OCI-LY1 (cell line): ENCODE measurements around the gene NT5M.
"Not testable (repeated sequence)": the region's sequence is repeated elsewhere in the genome, so short reads cannot be mapped to it uniquely, and the experiment has no call there.

Experiments
- H2AFZ ChIP-seq: fragments of 200-600 bp; sonication (generic), shearing (Covaris generic); 2 replicates; pipeline ENCODE4 v1.6.0; 2014; ENCODE audit warnings: antibody characterized with exemption, mild to moderate bottlenecking, low read length
- H3F3A ChIP-seq: fragments of 200-600 bp; sonication (generic), shearing (Covaris generic); 2 replicates; pipeline ENCODE4 v1.6.0; 2014; ENCODE audit warnings: mild to moderate bottlenecking, antibody characterized with exemption, low read length, moderate library complexity; ENCODE audit not compliant: insufficient read depth
- H3K27ac ChIP-seq: fragments of 200-600 bp; sonication (generic); 2 replicates; pipeline ENCODE4 v1.5.1; 2014; ENCODE audit warnings: low read length, mixed run types, mild to moderate bottlenecking, low read depth; ENCODE audit not compliant: poor library complexity, severe bottlenecking
- H3K27me3 ChIP-seq: fragments of 200-600 bp; sonication (generic); 2 replicates; pipeline ENCODE4 v1.6.0; 2014; ENCODE audit warnings: antibody characterized with exemption, mild to moderate bottlenecking, low read length, moderate library complexity; ENCODE audit not compliant: insufficient read depth
- H3K36me3 ChIP-seq: fragments of 200-600 bp; sonication (generic); 2 replicates; pipeline ENCODE4 v1.6.1; 2014; ENCODE audit warnings: mild to moderate bottlenecking, antibody characterized with exemption, low read length, moderate library complexity, mixed read lengths; ENCODE audit not compliant: insufficient read depth
- H3K4me1 ChIP-seq: fragments of 200-600 bp; sonication (generic); 2 replicates; pipeline ENCODE4 v1.5.1; 2014; ENCODE audit warnings: mild to moderate bottlenecking, low read length, moderate library complexity; ENCODE audit not compliant: insufficient read depth, severe bottlenecking
- H3K4me2 ChIP-seq: fragments of 200-600 bp; sonication (generic), shearing (Covaris generic); 2 replicates; pipeline ENCODE4 v1.6.1; 2014; ENCODE audit warnings: low read length
- H3K4me3 ChIP-seq: fragments of 200-600 bp; sonication (generic); 2 replicates; pipeline ENCODE4 v1.5.1; 2014; ENCODE audit warnings: low read length, low read depth, mild to moderate bottlenecking, mixed read lengths; ENCODE audit not compliant: poor library complexity, severe bottlenecking
- H3K79me2 ChIP-seq: fragments of 200-600 bp; shearing (Covaris generic); 2 replicates; pipeline ENCODE4 v1.6.1; 2016; ENCODE audit warnings: mixed run types, low read length, mixed read lengths; ENCODE audit not compliant: insufficient read depth
- H3K9ac ChIP-seq: fragments of 200-600 bp; sonication (generic), shearing (Covaris generic); 2 replicates; pipeline ENCODE4 v1.6.1; 2014; ENCODE audit warnings: mild to moderate bottlenecking, low read length, mixed read lengths
- H3K9me2 ChIP-seq: fragments of 200-600 bp; sonication (generic), shearing (Covaris generic); 2 replicates; pipeline ENCODE4 v1.6.1; 2014; ENCODE audit warnings: low read depth, mild to moderate bottlenecking, low read length, mixed read lengths
- H3K9me3 ChIP-seq: fragments of 200-600 bp; shearing (Covaris generic); 2 replicates; pipeline ENCODE4 v1.6.1; 2014; ENCODE audit warnings: low read length, mixed read lengths
- H4K20me1 ChIP-seq: fragments of 200-600 bp; sonication (generic), shearing (Covaris generic); 2 replicates; pipeline ENCODE4 v1.6.0; 2016; ENCODE audit warnings: mild to moderate bottlenecking, low read length; ENCODE audit not compliant: insufficient read depth
- EZH2 ChIP-seq: fragments of 200-600 bp; sonication (generic), shearing (Covaris generic); IDR thresholded peaks from 2 replicates; pipeline ENCODE4 v1.8.0; 2017; ENCODE audit warnings: borderline replicate concordance, mixed run types, mild to moderate bottlenecking, antibody characterized with exemption, low read length, moderate library complexity, mixed read lengths
- TF ChIP-seq, protein P1 (sequence below): fragments of 200-600 bp; sonication (generic), shearing (Covaris generic); IDR thresholded peaks from 2 replicates; pipeline ENCODE4 v1.5.1; 2017; ENCODE audit warnings: mild to moderate bottlenecking, antibody characterized with exemption, low read length, moderate library complexity, mixed read lengths

Gene NT5M

DNA sequence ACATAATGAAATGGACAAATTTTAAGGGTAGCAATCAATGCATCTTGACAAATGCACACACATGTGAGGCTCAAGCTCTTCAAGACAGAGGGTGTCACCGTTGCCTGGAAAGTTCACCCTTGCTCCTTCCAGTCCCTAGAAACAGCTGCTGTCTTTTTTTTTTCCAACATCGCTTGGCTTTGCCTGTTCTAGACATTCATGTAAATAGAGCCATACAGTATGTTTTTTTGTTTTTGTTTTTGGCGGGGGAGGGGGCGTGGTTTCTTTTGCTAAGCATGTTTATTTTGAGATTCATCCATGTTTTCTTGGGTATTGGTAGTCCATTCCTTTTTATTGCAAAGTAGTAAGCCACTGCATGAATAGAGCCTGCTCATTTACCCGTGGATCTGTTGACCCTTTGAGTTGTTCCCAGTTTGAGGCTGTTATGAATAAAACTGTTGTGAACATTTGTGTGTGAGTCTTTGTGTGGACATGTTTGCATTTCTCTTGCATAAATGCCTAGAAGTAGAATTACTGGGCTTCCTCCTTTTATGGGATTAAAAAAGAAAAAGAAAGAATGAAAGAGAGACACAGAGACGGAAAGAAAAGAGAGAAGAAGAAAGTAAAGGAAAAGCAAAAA, 78.4 kb downstream of the NT5M start:
- no peaks in the 10 kb centered on the region for H3K36me3 ChIP-seq
- H3K27ac ChIP-seq = no peak overlapping the region
- no peaks in the 10 kb centered on the region for H3K79me2 ChIP-seq
- H3K9me3 ChIP-seq = no peaks in the 10 kb centered on the region
- H4K20me1 ChIP-seq = no peaks in the 10 kb centered on the region
- peaks cover 9% of the 10 kb centered on the region; the same call in 1 of the 2 replicates for H3K27me3 ChIP-seq
- no peak overlapping the region for H3K4me2 ChIP-seq
- no peaks in the 10 kb centered on the region for H3K9me2 ChIP-seq
- H2AFZ ChIP-seq = no peak overlapping the region
- no peak overlapping the region for H3K9ac ChIP-seq
- H3K4me3 ChIP-seq = no peak overlapping the region
- no peaks in the 10 kb centered on the region for H3F3A ChIP-seq
- TF ChIP-seq, protein P1, sequence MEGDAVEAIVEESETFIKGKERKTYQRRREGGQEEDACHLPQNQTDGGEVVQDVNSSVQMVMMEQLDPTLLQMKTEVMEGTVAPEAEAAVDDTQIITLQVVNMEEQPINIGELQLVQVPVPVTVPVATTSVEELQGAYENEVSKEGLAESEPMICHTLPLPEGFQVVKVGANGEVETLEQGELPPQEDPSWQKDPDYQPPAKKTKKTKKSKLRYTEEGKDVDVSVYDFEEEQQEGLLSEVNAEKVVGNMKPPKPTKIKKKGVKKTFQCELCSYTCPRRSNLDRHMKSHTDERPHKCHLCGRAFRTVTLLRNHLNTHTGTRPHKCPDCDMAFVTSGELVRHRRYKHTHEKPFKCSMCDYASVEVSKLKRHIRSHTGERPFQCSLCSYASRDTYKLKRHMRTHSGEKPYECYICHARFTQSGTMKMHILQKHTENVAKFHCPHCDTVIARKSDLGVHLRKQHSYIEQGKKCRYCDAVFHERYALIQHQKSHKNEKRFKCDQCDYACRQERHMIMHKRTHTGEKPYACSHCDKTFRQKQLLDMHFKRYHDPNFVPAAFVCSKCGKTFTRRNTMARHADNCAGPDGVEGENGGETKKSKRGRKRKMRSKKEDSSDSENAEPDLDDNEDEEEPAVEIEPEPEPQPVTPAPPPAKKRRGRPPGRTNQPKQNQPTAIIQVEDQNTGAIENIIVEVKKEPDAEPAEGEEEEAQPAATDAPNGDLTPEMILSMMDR = no peak
- TF ChIP-seq EZH2 = no peak
- no peaks in the 10 kb centered on the region for H3K4me1 ChIP-seq

DNA sequence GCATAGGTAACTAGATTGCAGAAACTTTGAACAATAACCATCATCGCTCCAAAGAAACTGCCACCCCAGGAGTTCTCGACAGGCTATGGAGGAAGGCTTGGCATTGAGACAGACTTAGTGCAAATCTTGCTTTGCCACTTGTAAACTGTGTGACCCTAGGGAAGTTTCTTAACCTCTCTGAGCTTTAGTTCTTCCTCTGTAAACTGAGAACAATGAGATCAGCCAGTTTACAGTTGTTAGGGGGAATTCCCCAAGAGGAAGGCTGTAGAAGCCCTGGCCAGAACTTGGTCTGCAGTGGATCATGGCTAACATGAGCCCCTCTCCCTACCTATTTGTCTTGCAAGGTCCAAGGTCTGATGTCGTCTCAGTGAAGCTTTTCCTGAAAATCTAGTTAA, 78.9 kb downstream of the NT5M start:
- Histone ChIP-seq H3K9me3 (no peaks in the 10 kb centered on the region), H3K36me3 (no peaks in the 10 kb centered on the region), H3K4me1 (no peaks in the 10 kb centered on the region), H2AFZ (no peak overlapping the region), H3F3A (no peaks in the 10 kb centered on the region), H3K9ac (no peak overlapping the region), H3K9me2 (no peaks in the 10 kb centered on the region), H3K4me3 (no peak overlapping the region), H3K79me2 (no peaks in the 10 kb centered on the region), H3K27me3 (peaks cover 9% of the 10 kb centered on the region; the same call in 1 of the 2 replicates), H3K4me2 (no peak overlapping the region), H3K27ac (no peak overlapping the region), H4K20me1 (no peaks in the 10 kb centered on the region)
- TF ChIP-seq, protein P1 = no peak
- TF ChIP-seq EZH2 = no peak

DNA sequence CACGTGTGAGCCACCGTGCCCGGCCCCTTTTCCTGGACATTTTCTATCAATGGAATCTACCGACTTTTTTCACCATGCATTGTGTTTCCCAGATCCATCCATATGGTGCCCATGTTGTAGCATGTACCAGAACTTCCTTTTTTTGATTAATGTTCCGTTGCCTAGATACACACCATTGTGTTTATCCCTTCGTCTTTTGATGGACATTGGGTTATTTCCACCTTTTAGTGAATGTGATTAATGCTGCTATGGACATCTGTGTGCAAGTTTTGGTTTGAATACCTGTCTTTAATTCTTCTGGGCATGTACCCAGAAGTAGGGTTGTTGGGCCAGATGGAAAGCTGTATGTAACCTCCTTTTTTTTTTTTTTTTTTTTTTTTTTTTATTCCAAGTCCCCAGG, 79.8 kb downstream of the NT5M start:
- no peak overlapping the region for H3K27ac ChIP-seq
- no peak overlapping the region for H3K9ac ChIP-seq
- H4K20me1 ChIP-seq = no peaks in the 10 kb centered on the region
- no peak for TF ChIP-seq EZH2
- TF ChIP-seq, protein P1 = no peak
- H3K4me1 ChIP-seq = no peaks in the 10 kb centered on the region
- no peaks in the 10 kb centered on the region for H3F3A ChIP-seq
- no peaks in the 10 kb centered on the region for H3K9me2 ChIP-seq
- no peaks in the 10 kb centered on the region for H3K79me2 ChIP-seq
- H2AFZ ChIP-seq = no peak overlapping the region
- H3K36me3 ChIP-seq = no peaks in the 10 kb centered on the region
- H3K4me2 ChIP-seq = no peak overlapping the region
- peaks cover 16% of the 10 kb centered on the region for H3K27me3 ChIP-seq
- no peak overlapping the region for H3K4me3 ChIP-seq
- H3K9me3 ChIP-seq = no peaks in the 10 kb centered on the region

DNA sequence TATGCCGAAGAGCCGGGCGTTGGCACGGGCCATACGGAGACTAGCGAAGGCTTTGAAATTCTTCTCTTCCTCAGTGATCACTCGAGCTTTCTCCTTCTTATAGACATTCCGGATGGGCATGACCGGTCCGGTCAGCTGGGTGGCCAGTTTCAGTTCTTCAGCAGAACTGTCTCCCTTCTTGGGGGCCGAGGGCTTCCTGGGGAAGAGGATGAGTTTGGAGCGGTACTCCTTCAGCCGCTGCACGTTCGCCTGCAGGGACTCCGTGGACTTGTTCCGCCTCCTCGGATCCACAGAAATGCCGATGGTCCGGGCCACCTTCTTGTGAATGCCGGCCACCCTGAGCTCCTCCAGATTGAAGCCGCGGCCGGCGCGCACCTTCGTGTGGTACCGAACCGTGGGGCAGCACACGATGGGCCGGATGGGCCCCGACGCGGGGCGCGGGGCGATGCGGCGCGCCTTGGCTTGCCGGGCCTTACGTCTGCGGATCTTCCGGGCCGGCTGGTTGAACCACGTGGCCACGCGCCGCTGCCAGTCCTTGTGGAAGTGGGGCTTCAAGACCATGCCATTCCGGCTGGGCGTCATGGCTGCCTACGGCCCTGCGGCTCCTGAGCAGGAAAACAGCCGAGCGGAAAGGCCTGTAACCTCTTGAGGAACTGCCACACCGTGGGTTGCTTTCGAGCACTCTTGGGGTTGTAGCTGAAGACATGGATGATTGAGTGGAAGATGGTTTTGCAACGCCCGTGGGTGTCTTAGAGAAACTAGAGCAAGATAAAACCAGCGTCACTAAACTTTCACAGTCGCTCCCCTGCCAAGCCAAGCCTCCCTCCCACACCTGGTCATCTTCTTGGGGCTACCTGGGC, 80.5 kb downstream of the NT5M start:
- not testable (repeated sequence) for H3K27ac ChIP-seq, H2AFZ ChIP-seq, H3K4me1 ChIP-seq, H3K9me3 ChIP-seq, H3K4me3 ChIP-seq, H3F3A ChIP-seq, H3K9ac ChIP-seq, H3K36me3 ChIP-seq, H3K79me2 ChIP-seq, H3K9me2 ChIP-seq, H3K4me2 ChIP-seq, H4K20me1 ChIP-seq
- H3K27me3 ChIP-seq = peaks cover 16% of the 10 kb centered on the region
